Ectodermal cell (in vitro differentiated cells): ENCODE data around the gene TESMIN.

ENCODE experiments used
- H3K27ac ChIP-seq: 2 replicates; pipeline ENCODE4 v1.7.0; 2013; ENCODE audit warnings: mild to moderate bottlenecking, low read depth, low read length; ENCODE audit not compliant: insufficient read depth, poor library complexity, severe bottlenecking
- H3K27me3 ChIP-seq: 2 replicates; pipeline ENCODE4 v1.7.0; 2013; ENCODE audit warnings: mild to moderate bottlenecking, low read length; ENCODE audit not compliant: insufficient read depth, control insufficient read depth, poor library complexity, severe bottlenecking
- H3K36me3 ChIP-seq: one replicate; pipeline ENCODE4 v1.7.0; 2013; ENCODE audit warnings: low read length; ENCODE audit not compliant: control insufficient read depth, insufficient read depth
- H3K4me1 ChIP-seq: one replicate; pipeline ENCODE4 v1.7.0; 2013; ENCODE audit warnings: low read length; ENCODE audit not compliant: control insufficient read depth, insufficient read depth
- H3K4me3 ChIP-seq: 2 replicates; pipeline ENCODE4 v1.7.0; 2013; ENCODE audit warnings: low read depth, low read length, control low read depth; ENCODE audit not compliant: insufficient read depth
- H3K9me3 ChIP-seq: 2 replicates; pipeline ENCODE4 v1.7.0; 2013; ENCODE audit warnings: mild to moderate bottlenecking, low read length, moderate library complexity; ENCODE audit not compliant: control insufficient read depth
- WGBS, 2 experiments: methylation state at CpG; one replicate each; pipeline ENCODE4 v1.1.7; 2013; ENCODE audit warnings: missing lambda C conversion rate in 2 of 2; 5-methylcytosine and 5-hydroxymethylcytosine counted together

TESMIN gene

DNA sequence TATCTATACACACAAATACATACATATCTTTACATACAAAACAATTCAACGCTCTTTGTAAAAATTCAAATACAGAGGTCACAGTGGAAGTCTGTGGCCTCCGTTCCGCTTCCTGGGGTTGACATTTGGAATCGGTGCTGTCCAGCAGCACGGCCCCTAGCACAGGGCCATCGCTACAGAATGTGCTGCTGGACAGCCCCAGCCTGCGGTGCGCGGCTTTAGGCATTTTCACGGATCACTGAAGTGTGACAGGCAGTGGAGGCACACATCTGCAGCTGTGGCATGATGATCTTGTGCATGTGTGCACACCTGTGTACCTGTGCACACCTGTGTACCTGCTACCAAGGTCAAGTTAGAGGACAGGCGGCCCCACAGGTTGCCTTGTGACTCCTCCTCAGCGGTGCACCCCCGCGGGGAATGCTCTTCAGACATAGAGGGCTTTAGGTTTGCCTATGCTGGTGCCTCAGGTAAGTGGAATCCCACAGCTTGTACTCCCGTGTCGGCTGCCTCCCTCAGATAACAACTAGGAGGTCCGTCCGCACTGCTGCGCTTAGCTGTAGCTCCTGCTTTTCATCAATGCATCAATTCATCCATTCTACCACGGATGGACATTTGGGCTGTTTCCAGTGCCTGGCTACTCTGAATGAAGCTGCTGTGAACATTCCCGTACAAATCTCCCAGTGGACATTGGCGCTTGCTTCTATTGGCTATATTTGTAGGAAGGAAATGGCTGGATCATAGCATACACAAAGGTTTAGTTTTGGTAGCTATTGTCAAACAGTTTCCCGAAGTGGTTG is 37.1 kb downstream of the TESMIN start:
- no peaks in the 10 kb centered on the region for H3K36me3 ChIP-seq
- H3K4me3 ChIP-seq = no peak overlapping the region
- peaks cover 36% of the 10 kb centered on the region for H3K4me1 ChIP-seq
- peaks cover 12% of the 10 kb centered on the region for H3K27me3 ChIP-seq
- no peaks in the 10 kb centered on the region for H3K9me3 ChIP-seq
- no peak overlapping the region for H3K27ac ChIP-seq
- WGBS, 2 experiments = 91 to 92% methylated on average over 22 to 23 of the region's 23 CpGs

DNA sequence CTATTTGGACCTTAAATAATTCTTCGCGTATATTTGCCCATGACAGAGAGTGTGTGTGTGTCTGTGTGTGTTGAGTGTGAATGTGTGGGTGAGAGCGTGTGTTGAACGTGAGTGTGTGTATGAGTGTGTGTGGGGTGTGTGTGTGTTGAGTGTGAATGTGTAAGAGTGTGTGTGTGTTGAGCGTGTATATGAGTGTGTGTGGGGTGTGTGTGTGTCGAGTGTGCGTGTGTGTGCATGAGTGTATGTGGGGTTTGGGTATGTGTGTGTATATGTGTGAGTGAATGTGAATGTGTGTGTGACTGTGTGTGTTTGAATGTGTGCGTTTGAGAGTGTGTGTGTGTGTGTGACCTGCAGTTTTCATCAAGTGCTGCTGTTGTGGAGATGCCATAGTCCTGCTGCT is 40.2 kb downstream of the TESMIN start:
- no peak overlapping the region for H3K27ac ChIP-seq
- 89 to 94% methylated on average over 8 of the region's 8 CpGs for WGBS, 2 experiments

DNA sequence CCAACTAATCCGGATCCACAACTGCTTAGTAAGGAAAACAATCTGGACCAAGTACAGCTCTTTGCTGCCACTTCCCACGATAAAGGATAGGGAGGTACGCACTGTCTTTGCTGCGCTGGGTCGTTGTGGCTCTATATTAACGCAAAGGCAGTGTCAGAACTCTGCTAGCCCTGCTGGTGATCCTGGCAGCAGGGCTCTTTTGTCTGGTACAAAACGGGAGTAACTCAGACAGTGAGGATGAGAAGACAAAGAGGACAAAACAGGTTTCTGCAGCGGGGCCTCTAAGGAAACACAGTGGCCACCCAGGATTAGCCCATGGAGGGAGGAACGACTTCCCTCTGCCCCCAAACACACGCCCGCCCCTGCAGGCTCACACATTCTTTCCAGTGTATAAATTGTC is 40.9 kb downstream of the TESMIN start:
- no peak overlapping the region for H3K27ac ChIP-seq
- peaks cover 47% of the 10 kb centered on the region for H3K4me1 ChIP-seq
- WGBS, 2 experiments = 22 to 23% methylated on average over 11 of the region's 11 CpGs
- no peaks in the 10 kb centered on the region for H3K36me3 ChIP-seq
- H3K9me3 ChIP-seq = no peaks in the 10 kb centered on the region
- H3K27me3 ChIP-seq = peaks cover 15% of the 10 kb centered on the region
- H3K4me3 ChIP-seq = no peak overlapping the region

More for the DNA sequence above, 40.2 kb downstream of the TESMIN start:
- Histone ChIP-seq H3K4me1 (peaks cover 48% of the 10 kb centered on the region), H3K4me3 (no peak overlapping the region), H3K9me3 (no peaks in the 10 kb centered on the region), H3K36me3 (no peaks in the 10 kb centered on the region), H3K27me3 (peaks cover 15% of the 10 kb centered on the region)

DNA sequence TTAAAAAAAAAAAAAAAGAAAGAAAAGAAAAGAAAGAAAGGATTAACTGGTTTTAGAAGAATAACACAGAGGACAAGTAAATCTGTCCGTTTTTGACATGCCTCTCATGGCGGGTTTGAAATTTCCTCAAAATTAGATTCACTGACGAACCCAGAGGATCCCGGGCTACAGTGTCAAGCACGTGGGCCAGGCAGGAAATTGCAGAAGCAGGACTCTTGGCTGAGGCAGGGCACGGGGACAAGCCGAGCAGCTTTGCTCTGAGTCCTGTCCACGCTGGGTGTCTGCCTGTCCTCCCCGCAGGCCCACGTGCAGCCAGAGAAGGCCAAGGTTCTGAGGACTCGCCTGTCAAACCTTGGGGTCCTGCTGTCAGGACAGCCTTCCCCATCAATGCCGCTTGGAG is 42.3 kb downstream of the TESMIN start:
- no peak overlapping the region for H3K27ac ChIP-seq
- H3K4me3 ChIP-seq = no peak overlapping the region
- H3K27me3 ChIP-seq = peaks cover 15% of the 10 kb centered on the region
- no peaks in the 10 kb centered on the region for H3K36me3 ChIP-seq
- H3K9me3 ChIP-seq = no peaks in the 10 kb centered on the region
- H3K4me1 ChIP-seq = peaks cover 42% of the 10 kb centered on the region
- 89% methylated on average over 12 of the region's 12 CpGs for WGBS, 2 experiments

DNA sequence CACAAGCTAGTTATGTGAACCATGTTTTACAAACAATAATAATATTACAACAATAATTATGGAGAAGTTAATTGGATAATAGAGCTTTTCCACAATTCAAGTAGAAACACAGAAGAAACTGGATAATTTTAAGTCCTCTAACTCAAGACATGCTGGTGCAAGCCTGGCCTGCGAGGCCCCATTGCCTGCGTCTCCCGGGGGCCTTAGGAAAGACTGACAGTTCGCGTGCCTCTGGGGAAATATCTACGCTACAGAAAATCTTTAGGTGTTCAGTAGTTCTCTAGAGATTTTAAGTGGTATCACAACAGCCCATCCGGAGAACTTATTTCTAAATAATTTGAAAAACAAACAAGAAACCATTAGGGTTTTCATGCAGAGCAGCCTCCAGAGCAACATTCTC is 43.8 kb downstream of the TESMIN start:
- 83 to 90% methylated on average over 7 of the region's 7 CpGs for WGBS, 2 experiments
- H3K27me3 ChIP-seq = peaks cover 14% of the 10 kb centered on the region

DNA sequence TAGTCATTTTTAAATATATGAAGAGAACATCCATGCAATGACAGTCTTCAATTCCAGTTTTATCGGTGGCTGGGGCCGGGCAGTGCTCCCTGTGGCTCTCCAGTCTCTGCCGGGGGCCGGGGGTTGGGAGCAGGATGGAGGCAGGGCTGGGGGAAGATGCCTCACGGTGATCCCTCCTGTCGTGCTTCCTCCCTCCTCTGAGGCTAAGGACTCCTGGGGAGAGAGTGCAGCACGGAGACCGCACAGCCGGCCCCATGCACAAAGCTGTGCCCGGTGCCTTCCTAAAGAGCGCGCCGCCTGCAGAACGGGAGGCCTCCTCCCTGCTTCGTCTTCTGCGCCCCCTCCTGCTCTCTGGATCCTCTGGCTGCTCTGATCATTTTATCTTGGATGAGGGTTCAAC is 46.4 kb downstream of the TESMIN start:
- 16% methylated on average over 16 of the region's 16 CpGs for WGBS, 2 experiments
- Histone ChIP-seq H3K27me3 (peaks cover 5% of the 10 kb centered on the region), H3K9me3 (no peaks in the 10 kb centered on the region), H3K27ac (no peak overlapping the region), H3K4me1 (peaks cover 16% of the 10 kb centered on the region), H3K4me3 (peak overlapping the region; percentile 14), H3K36me3 (no peaks in the 10 kb centered on the region)

More for the DNA sequence above, 43.8 kb downstream of the TESMIN start:
- Histone ChIP-seq H3K4me3 (no peak overlapping the region), H3K9me3 (no peaks in the 10 kb centered on the region), H3K27ac (no peak overlapping the region), H3K4me1 (peaks cover 38% of the 10 kb centered on the region), H3K36me3 (no peaks in the 10 kb centered on the region)

DNA sequence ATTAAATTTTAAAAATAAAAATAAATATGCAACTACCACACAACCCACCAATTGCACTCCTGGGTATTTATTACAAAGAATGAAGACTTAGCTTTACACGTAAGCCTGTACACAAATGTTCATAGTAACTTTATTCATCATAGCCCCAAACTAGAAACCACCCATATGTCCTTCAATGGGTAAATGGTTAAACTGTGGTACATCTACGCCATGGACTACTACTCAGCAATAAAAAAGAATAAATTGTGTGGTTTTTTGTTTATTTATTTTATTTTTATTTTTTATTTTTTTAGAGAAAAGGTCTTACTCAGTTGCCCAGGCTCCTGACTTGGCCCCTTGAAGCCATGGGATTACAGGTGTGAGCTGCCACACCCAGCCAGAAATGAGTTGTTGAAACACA is 52.3 kb downstream of the TESMIN start:
- Histone ChIP-seq H3K4me3 (no peak overlapping the region), H3K36me3 (no peaks in the 10 kb centered on the region), H3K9me3 (no peaks in the 10 kb centered on the region), H3K4me1 (no peaks in the 10 kb centered on the region), H3K27me3 (no peaks in the 10 kb centered on the region), H3K27ac (no peak overlapping the region)
- WGBS, 2 experiments = 89 to 100% methylated on average over 1 of the region's 2 CpGs

DNA sequence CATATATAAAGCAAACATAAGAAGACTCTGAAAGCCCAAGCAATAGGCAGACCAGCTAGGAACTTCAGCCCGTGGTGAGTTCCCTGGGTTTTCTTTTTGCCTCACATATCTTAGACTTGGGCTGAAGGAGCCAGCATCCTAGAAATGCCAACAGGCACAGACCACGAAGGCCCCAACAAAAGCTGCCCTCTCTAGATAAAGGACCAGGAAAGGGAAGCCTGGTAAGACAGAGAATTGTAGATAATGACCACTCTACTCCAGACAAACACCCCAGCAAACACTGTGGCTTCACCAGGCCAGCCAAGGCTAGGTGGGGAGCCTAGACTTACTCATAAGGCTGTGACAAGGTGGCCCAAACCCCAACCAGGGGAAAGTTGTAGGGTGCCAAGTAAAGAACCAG is 55.8 kb downstream of the TESMIN start:
- Histone ChIP-seq H3K9me3 (no peaks in the 10 kb centered on the region), H3K36me3 (no peaks in the 10 kb centered on the region), H3K27me3 (no peaks in the 10 kb centered on the region), H3K4me1 (no peaks in the 10 kb centered on the region), H3K27ac (no peak overlapping the region), H3K4me3 (no peak overlapping the region)
- 80 to 83% methylated on average over 2 of the region's 2 CpGs for WGBS, 2 experiments

DNA sequence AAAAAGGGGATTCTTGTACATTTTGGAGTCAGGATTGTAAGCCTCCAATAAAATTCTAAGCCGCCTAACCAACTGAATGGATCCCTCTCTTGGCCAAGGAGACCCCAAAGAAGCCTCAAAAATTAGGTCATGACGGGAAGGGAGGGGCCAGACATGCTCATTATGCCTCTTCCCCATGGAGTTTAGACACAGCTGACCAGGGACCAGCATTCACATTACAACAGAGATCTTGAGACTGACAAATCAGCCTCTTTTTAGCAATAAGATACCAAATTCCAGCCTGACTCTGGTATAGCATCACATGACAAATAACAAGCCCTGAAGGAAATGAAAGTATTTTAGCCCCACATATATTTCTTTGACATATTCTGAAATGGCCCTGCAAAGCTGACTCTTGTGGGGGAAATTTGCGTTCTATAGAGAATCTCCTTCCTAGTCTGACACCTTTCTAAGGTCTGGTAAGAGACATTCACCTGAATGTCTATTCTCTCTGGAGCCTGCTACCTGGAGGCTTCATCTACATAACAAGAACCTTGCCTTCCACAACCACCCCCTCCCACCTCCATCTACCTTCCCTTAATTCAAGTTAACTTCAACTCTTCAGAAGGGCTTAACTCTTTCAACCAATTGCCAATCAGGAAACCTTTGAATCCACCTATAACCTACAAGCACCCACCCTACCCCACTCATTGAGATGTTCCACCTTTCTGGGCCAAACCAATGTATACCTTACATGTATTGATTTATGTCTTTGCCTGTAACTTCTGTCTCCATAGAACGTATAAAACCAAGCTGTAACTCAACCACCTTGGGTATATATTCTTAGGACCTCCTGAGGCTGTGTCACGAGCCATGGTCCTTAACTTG is 56.7 kb downstream of the TESMIN start:
- Histone ChIP-seq H3K27ac (no peak overlapping the region), H3K4me1 (no peaks in the 10 kb centered on the region), H3K9me3 (no peaks in the 10 kb centered on the region), H3K27me3 (no peaks in the 10 kb centered on the region), H3K36me3 (no peaks in the 10 kb centered on the region), H3K4me3 (no peak overlapping the region)
- 75 to 77% methylated on average over 5 of the region's 5 CpGs for WGBS, 2 experiments

DNA sequence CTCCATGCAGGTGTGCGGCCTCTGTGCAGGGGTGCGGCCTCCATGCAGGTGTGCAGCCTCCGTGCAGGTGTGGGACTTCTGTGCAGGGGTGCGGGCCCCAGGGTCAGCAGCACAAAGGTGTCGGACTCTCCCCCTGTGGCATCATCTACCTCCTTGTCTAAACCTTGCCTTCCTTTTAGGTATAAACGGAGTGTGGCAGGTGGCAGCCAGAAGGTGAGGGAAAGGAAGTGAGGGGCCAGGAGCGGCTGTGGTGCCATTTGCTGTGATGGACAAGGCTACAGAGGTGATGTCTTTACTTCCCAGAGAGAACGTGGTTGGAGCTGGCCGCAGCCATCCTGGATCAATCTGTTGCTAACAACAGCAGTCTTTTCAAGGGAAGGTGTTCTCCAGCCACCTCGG is 57.8 kb downstream of the TESMIN start:
- Histone ChIP-seq H3K9me3 (no peaks in the 10 kb centered on the region), H3K36me3 (no peaks in the 10 kb centered on the region), H3K27ac (no peak overlapping the region), H3K4me1 (no peaks in the 10 kb centered on the region), H3K27me3 (no peaks in the 10 kb centered on the region), H3K4me3 (no peak overlapping the region)
- WGBS, 2 experiments = 92 to 94% methylated on average over 10 of the region's 10 CpGs
